Fibroblast of peridontal ligament (primary cell): Measurements from ENCODE around the gene KLHL29.
"Not testable (repeated sequence)": the region's sequence is repeated elsewhere in the genome, so short reads cannot be mapped to it uniquely, and the experiment has no call there.

Experiments used
- DNase-seq: peaks from one replicate; pipeline ENCODE4 v3.0.0-alpha.2; 2010; ENCODE audit errors: extremely low read depth

KLHL29 gene

DNA sequence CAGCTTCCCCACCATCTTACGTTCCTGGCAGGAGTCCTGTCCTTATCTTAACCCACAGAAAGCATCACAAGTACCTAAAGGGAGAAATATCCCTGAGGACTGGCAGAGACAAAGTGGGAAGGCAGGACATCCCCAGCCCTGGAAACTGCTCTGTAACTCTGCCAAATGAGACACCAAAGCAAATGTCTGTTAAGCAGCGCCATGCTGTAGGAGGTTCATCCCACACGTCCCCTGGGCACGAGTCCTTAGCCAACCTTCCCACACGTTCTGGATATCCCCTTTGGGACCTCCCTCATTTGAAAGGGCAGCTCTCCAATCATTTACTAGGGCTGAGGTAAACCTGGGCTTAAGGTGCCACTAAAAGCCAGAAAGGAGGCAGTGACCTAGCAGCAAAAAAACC lies 334.7 kb downstream of the KLHL29 start:
- DNase-seq = no peak

DNA sequence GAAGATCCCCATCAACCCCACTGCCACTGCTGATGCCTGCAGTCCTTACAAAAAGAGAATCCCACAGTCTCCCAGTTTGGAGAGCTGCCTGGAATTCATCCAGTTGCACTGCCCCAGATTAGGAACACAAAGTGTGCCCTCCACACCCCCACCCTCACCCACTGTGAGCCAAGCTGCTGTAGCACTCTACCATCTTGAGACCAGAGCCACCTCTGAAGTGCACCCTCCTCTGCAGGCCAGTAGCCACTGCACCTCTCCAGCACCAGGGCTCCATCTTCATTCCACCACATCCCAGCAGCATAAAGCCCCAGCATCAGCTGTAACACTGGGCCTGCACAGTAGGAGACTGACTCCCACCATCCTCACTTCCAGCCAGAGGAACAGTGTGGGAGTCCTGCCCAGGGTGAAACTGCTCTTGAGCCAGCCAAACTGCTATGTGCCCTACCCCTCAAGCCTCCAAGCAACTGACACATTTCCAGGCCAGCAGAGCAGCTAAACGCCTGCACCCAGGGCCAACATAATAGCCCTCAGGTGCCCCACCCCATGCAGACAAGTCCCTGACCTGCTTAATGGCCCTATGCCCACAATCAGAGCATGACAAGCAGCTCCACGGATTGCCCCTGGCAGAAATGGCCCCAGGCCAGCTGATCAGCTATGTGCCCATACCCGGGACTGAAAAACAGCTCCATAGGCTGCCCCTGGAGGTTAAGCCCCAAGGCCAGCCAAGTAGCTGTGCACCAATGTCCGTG lies 335.9 kb downstream of the KLHL29 start:
- no peak for DNase-seq

GRCh38 chr2:23721454-23721826 lies 336.5 kb downstream of the KLHL29 start:
- DNase-seq = no peak

DNA sequence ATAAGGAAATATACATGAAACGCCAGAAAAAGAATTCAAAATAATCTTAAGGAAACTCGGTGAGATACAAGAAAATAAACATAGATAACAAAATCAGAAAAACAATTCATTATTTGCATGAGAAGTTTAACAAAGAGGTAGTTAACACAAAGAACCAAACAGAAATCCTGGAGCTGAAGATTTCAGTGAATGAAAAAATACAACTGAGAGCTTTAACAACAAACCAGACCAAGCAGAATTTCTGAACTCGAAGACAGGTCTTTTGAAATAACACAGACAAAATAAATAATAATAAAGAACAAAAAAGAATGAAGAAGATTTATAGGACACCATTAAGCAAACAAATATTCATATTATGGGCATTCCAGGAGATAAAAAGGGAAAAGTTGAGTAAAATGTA lies 337.3 kb downstream of the KLHL29 start:
- no peak for DNase-seq

DNA sequence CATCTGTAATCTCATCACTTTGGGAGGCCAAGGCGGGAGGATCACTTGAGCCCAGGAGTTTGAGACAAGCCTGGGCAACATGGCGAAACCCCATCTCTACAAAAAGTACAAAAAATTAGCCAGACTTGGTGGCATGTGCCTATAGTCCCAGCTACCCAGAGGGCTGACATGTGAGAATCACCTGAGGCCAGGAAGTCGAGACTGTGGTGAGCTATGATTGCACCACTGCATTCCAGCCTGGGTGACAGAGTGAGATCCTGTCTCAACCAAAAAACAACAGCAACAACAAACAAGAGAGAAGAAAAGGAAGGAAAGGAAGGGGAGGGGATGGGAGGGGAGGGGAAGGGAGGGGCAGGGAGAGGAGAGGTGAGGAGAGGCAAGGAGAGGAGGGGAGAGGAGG lies 338.1 kb downstream of the KLHL29 start:
- not testable (repeated sequence) for DNase-seq

DNA sequence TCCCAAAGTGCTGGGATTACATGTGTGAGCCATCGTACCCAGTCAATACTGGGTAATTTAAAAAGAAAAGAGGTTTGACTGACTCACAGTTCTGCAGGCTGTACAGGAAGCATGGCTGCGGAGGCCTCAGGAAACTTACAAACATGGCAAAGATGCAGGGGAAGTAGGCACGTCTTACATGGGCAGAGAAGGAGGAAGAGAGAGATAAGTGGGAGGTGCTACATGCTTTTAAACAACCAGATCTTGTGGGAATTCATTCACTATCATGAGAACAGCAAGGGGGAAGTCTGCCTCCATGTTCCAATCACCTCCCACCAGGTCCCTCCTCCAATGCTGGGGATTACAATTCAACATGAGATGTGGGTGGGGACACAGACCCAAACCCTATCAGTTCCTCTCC lies 349.4 kb downstream of the KLHL29 start:
- no peak for DNase-seq

- DNase-seq = not testable (repeated sequence)
These were observed 351.8 kb downstream of the KLHL29 start for GRCh38 chr2:23736783-23737182.

GRCh38 chr2:23745068-23745725 lies 360.2 kb downstream of the KLHL29 start:
- DNase-seq = no peak

GRCh38 chr2:23745726-23746105 lies 360.7 kb downstream of the KLHL29 start:
- peak; percentile 66 for DNase-seq

DNA sequence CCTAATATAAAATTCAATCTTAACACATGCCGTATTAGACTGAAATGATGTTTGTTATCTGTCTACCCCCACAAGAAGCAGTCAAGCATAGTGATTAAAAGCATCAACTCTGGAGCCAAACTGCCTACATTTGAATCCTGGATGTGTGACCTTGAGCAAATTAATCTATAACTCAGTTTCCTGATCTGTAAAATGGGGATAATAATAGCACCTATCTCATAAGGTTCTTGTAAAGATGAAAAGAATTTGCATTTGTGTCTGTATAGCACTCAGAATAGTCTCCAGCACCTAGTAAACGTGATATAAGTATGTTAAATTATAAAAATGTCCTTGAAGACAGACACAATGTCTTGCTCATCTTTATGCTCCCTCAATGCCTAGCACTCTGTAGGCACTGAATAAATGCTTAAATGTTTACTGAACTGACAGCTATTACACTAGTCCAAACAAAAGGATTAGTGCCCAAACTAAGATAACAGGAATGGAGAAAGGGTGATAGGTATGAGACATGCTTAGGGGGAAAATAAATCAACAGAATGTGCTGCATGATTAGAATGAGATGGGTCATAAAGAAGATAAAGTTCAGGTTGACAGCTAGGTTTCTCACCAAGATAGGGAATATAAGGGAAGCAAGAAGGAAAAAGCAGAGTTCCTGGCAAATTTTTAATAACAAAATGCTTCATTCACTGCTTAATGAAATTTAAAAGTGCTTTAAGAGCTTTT lies 361.3 kb downstream of the KLHL29 start:
- DNase-seq = no peak

DNA sequence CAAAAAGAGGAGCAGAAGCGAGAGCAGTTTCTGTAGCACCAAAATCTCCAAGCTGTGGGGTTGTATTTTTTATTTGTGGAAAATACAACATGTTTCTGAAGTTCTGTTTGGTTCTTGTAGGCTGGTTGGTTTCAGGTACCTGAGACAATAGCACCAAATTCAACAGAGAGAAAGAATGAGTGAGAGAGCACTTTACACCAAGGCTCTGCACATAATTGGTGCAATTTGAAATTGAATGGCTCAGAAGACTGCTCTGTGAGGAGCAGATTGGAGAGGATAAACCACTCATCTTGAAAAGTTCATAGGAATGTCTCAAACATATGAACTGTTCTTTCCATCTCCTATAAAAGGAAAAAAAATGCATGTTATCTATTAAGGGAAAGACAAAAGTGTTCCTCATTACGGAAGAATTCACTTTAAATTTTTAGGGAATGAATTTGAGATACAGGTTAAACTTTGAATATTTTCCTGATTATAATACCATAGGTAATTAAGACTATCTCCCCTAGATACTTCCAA lies 366.8 kb downstream of the KLHL29 start:
- DNase-seq = no peak

- no peak for DNase-seq
These were observed 368.5 kb downstream of the KLHL29 start for GRCh38 chr2:23753291-23754010.

DNA sequence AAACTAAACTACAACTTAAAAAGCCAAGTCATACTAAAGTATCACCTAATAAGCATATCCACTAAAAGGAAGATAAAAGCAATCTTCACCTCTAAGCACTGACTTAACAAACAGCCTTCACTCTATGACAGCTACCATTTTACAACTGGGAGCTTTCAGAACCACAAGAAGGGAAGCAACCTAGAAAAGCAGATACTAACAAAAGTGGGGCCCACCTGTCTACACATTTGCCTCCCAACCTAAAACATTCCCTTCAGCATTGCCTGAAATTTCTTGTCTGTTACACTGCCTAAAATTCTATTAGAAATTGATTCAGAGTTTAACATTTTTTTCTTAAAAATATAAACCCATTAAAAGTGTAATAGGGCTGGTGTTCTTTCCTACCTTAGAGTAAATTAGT lies 370.0 kb downstream of the KLHL29 start:
- DNase-seq = no peak

DNA sequence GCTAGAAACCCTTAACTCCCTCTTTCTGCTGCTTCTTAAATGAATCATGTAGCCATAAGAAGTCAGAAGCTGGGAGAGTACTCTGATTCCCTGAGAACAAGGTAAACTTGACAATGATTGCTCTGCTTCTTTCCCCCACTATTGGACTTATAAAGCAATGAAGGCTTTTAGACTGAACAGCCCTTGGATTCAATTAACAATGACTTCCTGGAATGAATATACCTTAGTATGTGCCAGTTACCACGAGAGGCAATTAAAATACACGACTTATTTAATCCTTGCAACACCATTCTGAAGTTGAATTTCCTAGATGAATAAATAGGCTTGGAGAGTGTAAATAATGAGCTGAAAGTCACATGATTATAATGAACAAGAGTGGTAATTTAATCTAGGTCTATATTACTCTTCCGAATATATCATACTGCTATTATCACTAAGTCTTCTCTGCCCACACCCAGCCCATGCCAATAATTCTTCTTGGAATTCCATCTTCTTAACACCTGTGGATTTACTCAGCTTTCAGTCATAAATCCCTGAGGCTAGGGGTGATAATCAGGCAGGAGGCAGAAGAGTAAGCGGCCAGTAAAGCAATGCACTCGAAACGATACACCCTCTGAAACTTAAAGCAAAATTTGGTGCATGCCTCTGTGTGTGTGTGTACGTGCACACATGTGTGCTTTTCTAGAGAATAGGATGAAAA lies 371.8 kb downstream of the KLHL29 start:
- DNase-seq = no peak

- DNase-seq = peak; percentile 81
These were observed 372.9 kb downstream of the KLHL29 start for GRCh38 chr2:23757686-23758433.
